SU-DHL-6 (cell line): Measurements from ENCODE around the gene AP3S1.

Experiments
- EZH2phosphoT487 ChIP-seq: fragments of 200-600 bp; sonication (generic), shearing (Covaris generic); conservative IDR thresholded peaks from 2 replicates; pipeline ENCODE4 v1.6.1; 2018; ENCODE audit warnings: mild to moderate bottlenecking, antibody characterized with exemption, low read length, moderate library complexity, mixed read lengths
- TF ChIP-seq, protein P1 (sequence below): fragments of 200-600 bp; sonication (generic); IDR thresholded peaks from one replicate; pipeline ENCODE4 v1.5.1; 2017; ENCODE audit warnings: antibody characterized with exemption, mild to moderate bottlenecking, low read length, moderate library complexity; ENCODE audit not compliant: insufficient read depth, poor library complexity, severe bottlenecking

DNA sequence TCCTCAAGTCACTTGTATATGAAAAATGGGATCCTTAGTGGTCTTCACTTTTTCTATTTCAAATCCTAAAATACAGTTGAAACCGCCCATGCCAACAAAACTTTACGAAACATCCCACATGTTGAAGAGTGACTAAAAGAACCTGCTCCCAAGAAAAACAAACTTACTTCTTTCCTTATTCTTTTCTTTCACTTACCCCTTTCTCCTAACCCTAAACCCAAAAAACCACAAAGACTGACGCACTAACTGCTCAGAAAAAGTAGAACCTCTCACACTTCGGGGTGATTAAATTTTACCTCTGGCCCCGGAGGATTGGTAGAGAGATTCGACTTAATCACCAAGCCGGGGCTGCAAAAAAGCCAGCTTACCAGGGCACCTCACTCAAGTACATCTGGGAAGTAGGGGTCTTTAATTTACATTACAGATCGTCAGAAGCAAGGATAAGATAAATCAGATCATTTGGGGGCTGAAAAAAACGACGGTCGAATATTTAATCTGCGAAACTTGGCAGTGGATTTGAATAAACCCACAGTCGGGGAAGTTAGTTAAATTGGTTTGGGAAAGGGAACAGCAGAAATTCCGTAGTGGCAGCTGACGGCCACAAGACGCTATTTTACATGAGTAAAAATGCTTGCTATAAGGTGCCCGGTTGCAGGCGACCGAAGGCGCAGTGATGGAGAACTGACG is 26.6 kb upstream of the AP3S1 start:
- TF ChIP-seq, protein P1, sequence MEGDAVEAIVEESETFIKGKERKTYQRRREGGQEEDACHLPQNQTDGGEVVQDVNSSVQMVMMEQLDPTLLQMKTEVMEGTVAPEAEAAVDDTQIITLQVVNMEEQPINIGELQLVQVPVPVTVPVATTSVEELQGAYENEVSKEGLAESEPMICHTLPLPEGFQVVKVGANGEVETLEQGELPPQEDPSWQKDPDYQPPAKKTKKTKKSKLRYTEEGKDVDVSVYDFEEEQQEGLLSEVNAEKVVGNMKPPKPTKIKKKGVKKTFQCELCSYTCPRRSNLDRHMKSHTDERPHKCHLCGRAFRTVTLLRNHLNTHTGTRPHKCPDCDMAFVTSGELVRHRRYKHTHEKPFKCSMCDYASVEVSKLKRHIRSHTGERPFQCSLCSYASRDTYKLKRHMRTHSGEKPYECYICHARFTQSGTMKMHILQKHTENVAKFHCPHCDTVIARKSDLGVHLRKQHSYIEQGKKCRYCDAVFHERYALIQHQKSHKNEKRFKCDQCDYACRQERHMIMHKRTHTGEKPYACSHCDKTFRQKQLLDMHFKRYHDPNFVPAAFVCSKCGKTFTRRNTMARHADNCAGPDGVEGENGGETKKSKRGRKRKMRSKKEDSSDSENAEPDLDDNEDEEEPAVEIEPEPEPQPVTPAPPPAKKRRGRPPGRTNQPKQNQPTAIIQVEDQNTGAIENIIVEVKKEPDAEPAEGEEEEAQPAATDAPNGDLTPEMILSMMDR: no peak
- TF ChIP-seq EZH2phosphoT487: no peak
